Loucy (cell line): ENCODE results near the gene CCDC57.

Experiments
- H2AFZ ChIP-seq: fragments of 200-600 bp; sonication (generic); 2 replicates; pipeline ENCODE4 v1.6.0; 2016; ENCODE audit warnings: antibody characterized with exemption, mild to moderate bottlenecking, low read length, moderate library complexity
- H3F3A ChIP-seq: fragments of 200-600 bp; 2 replicates; pipeline ENCODE4 v1.6.0; 2016; ENCODE audit warnings: antibody characterized with exemption, low read depth, mild to moderate bottlenecking
- H3K27me3 ChIP-seq: fragments of 200-600 bp; sonication (generic); 2 replicates; pipeline ENCODE4 v1.6.1; 2014; ENCODE audit warnings: low read length, mild to moderate bottlenecking; ENCODE audit not compliant: insufficient read depth, poor library complexity, severe bottlenecking
- H3K36me3 ChIP-seq: fragments of 200-600 bp; sonication (generic); 2 replicates; pipeline ENCODE4 v1.6.1; 2016; ENCODE audit warnings: low read length; ENCODE audit not compliant: insufficient read depth
- H3K4me1 ChIP-seq: fragments of 200-600 bp; sonication (generic); 2 replicates; pipeline ENCODE4 v1.5.1; 2014; ENCODE audit warnings: low read length, mild to moderate bottlenecking; ENCODE audit not compliant: insufficient read depth, poor library complexity, severe bottlenecking
- H3K4me2 ChIP-seq: fragments of 200-600 bp; sonication (generic); 2 replicates; pipeline ENCODE4 v1.6.0; 2014; ENCODE audit warnings: antibody characterized with exemption, low read length, low read depth, mild to moderate bottlenecking; ENCODE audit not compliant: poor library complexity, severe bottlenecking
- H3K4me3 ChIP-seq: fragments of 200-600 bp; sonication (generic); 2 replicates; pipeline ENCODE4 v1.5.1; 2014; ENCODE audit warnings: low read length, mild to moderate bottlenecking, mixed read lengths; ENCODE audit not compliant: poor library complexity, severe bottlenecking
- H3K79me2 ChIP-seq: fragments of 200-600 bp; sonication (generic); 2 replicates; pipeline ENCODE4 v1.6.1; 2014; ENCODE audit warnings: low read length; ENCODE audit not compliant: insufficient read depth
- H3K9ac ChIP-seq: fragments of 200-600 bp; sonication (generic); 2 replicates; pipeline ENCODE4 v1.6.0; 2014; ENCODE audit warnings: mild to moderate bottlenecking, low read depth, low read length, moderate library complexity; ENCODE audit not compliant: poor library complexity, severe bottlenecking
- H3K9me2 ChIP-seq: fragments of 200-600 bp; sonication (generic); replicated peaks from 2 replicates; pipeline ENCODE4 v1.6.1; 2016; ENCODE audit warnings: low read depth, low read length, mixed read lengths
- H3K9me3 ChIP-seq: fragments of 200-600 bp; sonication (generic); 2 replicates; pipeline ENCODE4 v1.6.1; 2014; ENCODE audit warnings: mild to moderate bottlenecking, antibody characterized with exemption, low read length, low read depth; ENCODE audit not compliant: insufficient read depth
- H4K20me1 ChIP-seq: fragments of 200-600 bp; sonication (generic); 2 replicates; pipeline ENCODE4 v1.6.0; 2014; ENCODE audit warnings: antibody characterized with exemption, low read length, mild to moderate bottlenecking; ENCODE audit not compliant: insufficient read depth, poor library complexity, severe bottlenecking
- EZH2phosphoT487 ChIP-seq: fragments of 200-600 bp; IDR thresholded peaks from 2 replicates; pipeline ENCODE4 v1.6.1; 2018; ENCODE audit warnings: antibody characterized with exemption, mild to moderate bottlenecking, moderate library complexity, borderline replicate concordance
- TF ChIP-seq, protein P1 (sequence below): fragments of 200-600 bp; sonication (generic); conservative IDR thresholded peaks from 2 replicates; pipeline ENCODE4 v1.5.1; 2014; ENCODE audit warnings: mild to moderate bottlenecking, antibody characterized with exemption, low read length

CCDC57 gene

DNA sequence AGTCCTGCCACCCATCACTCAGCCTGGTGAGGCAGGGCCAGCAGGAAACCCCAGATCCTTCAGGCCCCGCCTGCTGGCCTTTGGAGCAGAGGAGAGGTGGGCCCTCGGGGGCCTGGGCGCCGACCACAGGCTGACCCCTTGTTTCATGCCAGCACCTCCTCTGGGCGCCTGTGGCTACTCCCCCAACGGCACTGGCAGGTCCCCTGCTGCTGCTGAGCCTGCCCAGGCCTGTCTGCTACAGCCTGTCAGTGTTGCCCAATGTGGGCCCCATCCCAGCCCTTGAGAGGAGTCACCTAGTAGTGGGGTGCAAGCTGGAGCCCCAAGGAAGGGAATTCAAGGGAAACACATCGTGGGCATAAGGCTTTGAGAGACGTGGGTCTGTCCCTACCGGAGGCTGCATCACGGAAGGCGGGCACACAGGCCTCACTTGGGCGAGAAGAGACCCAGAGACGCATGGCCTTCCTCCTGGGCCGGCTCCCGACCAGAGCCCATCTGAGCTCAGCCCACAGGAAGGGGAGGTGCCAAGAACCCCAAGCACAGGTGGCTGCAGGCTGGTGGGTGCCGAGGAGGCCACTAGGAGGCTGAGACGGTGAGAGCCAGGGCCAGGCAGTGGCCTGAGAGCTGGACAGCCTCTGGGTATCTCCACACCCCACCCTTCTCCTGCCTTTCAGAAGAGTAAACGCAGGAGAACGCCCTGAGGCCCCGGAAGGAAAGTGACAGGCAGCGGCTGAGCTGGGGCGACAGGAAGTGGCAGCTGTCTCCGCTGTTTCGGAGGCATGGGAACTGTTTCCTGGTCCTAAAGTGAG, 106.6 kb downstream of the CCDC57 start:
- no peaks in the 10 kb centered on the region for H3K27me3 ChIP-seq
- H3K4me1 ChIP-seq = peaks cover 12% of the 10 kb centered on the region
- no peaks in the 10 kb centered on the region; the same call in 1 of the 2 replicates for H3F3A ChIP-seq
- no peaks in the 10 kb centered on the region for H3K9me2 ChIP-seq
- no peaks in the 10 kb centered on the region for H3K9me3 ChIP-seq
- TF ChIP-seq, protein P1, sequence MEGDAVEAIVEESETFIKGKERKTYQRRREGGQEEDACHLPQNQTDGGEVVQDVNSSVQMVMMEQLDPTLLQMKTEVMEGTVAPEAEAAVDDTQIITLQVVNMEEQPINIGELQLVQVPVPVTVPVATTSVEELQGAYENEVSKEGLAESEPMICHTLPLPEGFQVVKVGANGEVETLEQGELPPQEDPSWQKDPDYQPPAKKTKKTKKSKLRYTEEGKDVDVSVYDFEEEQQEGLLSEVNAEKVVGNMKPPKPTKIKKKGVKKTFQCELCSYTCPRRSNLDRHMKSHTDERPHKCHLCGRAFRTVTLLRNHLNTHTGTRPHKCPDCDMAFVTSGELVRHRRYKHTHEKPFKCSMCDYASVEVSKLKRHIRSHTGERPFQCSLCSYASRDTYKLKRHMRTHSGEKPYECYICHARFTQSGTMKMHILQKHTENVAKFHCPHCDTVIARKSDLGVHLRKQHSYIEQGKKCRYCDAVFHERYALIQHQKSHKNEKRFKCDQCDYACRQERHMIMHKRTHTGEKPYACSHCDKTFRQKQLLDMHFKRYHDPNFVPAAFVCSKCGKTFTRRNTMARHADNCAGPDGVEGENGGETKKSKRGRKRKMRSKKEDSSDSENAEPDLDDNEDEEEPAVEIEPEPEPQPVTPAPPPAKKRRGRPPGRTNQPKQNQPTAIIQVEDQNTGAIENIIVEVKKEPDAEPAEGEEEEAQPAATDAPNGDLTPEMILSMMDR = peak; percentile 56
- no peak for TF ChIP-seq EZH2phosphoT487
- no peaks in the 10 kb centered on the region; the same call in 1 of the 2 replicates for H3K79me2 ChIP-seq
- H3K4me2 ChIP-seq = peak overlapping the region; percentile 54
- H3K36me3 ChIP-seq = peaks cover 10% of the 10 kb centered on the region; the same call in 1 of the 2 replicates
- peak overlapping the region; percentile 49 for H3K4me3 ChIP-seq
- H2AFZ ChIP-seq = no peak overlapping the region
- no peaks in the 10 kb centered on the region for H4K20me1 ChIP-seq
- peak overlapping the region; percentile 60 for H3K9ac ChIP-seq

DNA sequence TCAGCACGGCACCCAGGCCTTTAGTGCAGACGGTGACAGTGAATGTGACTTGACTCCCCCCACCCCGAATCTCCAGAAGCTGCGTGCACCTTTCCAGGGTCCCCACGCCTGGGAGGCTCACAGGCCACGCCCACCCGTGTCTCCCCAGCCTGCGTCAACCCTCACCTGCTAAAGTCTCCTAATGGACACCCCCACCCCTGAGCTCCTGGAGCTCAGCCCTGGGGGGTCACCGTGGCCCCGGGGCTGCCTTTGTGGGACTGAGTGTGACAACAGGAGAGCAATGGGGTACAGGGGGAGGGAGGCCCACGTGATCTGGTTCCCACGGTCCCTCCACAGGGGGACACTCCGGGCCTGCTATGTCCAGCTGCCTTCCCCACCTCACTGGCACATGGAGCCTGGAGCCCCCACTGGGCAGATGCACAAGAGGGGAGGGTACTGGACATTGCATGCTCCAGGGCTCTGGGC, 107.2 kb downstream of the CCDC57 start:
- Histone ChIP-seq H3K9me3 (no peaks in the 10 kb centered on the region), H3K4me2 (peak overlapping the region; percentile 54), H3K9ac (peak overlapping the region; percentile 60), H3K9me2 (no peaks in the 10 kb centered on the region), H2AFZ (no peak overlapping the region), H3K36me3 (peaks cover 10% of the 10 kb centered on the region; the same call in 1 of the 2 replicates), H4K20me1 (no peaks in the 10 kb centered on the region), H3K4me1 (peaks cover 12% of the 10 kb centered on the region), H3K27me3 (no peaks in the 10 kb centered on the region), H3K4me3 (no peak overlapping the region), H3F3A (no peaks in the 10 kb centered on the region; the same call in 1 of the 2 replicates), H3K79me2 (no peaks in the 10 kb centered on the region; the same call in 1 of the 2 replicates)
- TF ChIP-seq, protein P1 = no peak
- TF ChIP-seq EZH2phosphoT487 = no peak

GRCh38 chr17:82104797-82105416, 107.7 kb downstream of the CCDC57 start:
- H3K27me3 ChIP-seq = no peaks in the 10 kb centered on the region
- no peak for TF ChIP-seq EZH2phosphoT487
- TF ChIP-seq, protein P1 = no peak
- no peaks in the 10 kb centered on the region for H4K20me1 ChIP-seq
- H3K79me2 ChIP-seq = peaks cover 5% of the 10 kb centered on the region; the same call in 1 of the 2 replicates
- no peaks in the 10 kb centered on the region for H3F3A ChIP-seq
- peaks cover 10% of the 10 kb centered on the region; the same call in 1 of the 2 replicates for H3K36me3 ChIP-seq
- H3K9me3 ChIP-seq = no peaks in the 10 kb centered on the region
- H3K9me2 ChIP-seq = no peaks in the 10 kb centered on the region
- no peak overlapping the region for H3K4me3 ChIP-seq
- H3K4me2 ChIP-seq = no peak overlapping the region
- H3K4me1 ChIP-seq = peaks cover 12% of the 10 kb centered on the region
- H2AFZ ChIP-seq = no peak overlapping the region
- peak overlapping the region; percentile 60 for H3K9ac ChIP-seq
